Coronary artery (tissue), 2 donors: ENCODE results near the gene RPAP2.

Experiments used
- DNase-seq: peaks from one replicate; pipeline ENCODE4 v3.0.0-alpha.2; 2017; ENCODE audit warnings: low spot score
- H3K27ac ChIP-seq, 2 donors: fragments of 200-600 bp; sonication (generic); one replicate each; pipeline ENCODE4 v1.5.1; 2016 to 2019
- H3K4me3 ChIP-seq: fragments of 200-600 bp; sonication (generic); 2 replicates; pipeline ENCODE4 v1.5.1; 2016; ENCODE audit warnings: mild to moderate bottlenecking, moderate library complexity
- TF ChIP-seq, protein P1 (sequence below): fragments of 200-600 bp; sonication (generic); IDR thresholded peaks from one replicate; pipeline ENCODE4 v1.5.1; 2019; ENCODE audit warnings: antibody characterized with exemption

The RPAP2 gene

GRCh38 chr1:92446546-92446945 lies 147.7 kb downstream of the RPAP2 start:
- Histone ChIP-seq H3K27ac (no peak overlapping the region), H3K4me3 (no peak overlapping the region)
- no peak for DNase-seq
- TF ChIP-seq, protein P1, sequence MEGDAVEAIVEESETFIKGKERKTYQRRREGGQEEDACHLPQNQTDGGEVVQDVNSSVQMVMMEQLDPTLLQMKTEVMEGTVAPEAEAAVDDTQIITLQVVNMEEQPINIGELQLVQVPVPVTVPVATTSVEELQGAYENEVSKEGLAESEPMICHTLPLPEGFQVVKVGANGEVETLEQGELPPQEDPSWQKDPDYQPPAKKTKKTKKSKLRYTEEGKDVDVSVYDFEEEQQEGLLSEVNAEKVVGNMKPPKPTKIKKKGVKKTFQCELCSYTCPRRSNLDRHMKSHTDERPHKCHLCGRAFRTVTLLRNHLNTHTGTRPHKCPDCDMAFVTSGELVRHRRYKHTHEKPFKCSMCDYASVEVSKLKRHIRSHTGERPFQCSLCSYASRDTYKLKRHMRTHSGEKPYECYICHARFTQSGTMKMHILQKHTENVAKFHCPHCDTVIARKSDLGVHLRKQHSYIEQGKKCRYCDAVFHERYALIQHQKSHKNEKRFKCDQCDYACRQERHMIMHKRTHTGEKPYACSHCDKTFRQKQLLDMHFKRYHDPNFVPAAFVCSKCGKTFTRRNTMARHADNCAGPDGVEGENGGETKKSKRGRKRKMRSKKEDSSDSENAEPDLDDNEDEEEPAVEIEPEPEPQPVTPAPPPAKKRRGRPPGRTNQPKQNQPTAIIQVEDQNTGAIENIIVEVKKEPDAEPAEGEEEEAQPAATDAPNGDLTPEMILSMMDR, result no peak

DNA sequence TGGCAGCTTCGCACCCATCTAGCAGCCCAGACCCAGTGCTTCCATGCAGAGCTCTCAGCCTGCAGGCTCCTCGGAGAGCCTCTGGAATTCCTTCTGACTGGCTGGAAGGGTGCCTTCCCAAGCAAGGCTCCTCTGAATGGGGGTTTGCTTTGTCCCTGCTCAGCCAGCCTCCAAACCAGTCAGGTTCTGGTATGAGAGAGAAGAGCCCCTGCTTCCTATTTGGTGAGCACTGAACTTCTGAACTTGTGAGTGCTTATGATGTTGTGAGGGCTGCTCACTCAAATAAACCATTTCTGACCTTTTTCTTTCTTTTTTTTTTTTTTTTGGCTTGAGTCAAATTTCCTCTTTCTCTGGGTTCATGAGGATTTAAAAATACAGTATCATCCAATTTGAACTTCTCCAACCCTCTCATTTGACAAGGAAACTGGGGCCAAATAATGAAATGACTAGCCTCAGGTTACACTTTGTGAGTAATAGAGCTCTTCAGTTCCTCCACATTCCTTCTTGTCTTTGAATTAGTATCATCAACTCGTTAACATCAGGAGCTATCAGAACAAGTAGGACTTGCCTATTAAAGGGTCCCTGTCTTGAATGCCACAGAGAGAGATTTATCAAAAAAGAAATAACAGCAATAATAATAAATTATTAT lies 148.3 kb downstream of the RPAP2 start:
- Histone ChIP-seq H3K4me3 (no peak overlapping the region), H3K27ac (no peak overlapping the region)
- no peak for DNase-seq
- TF ChIP-seq, protein P1, result no peak

GRCh38 chr1:92447976-92448375 lies 149.1 kb downstream of the RPAP2 start:
- Histone ChIP-seq H3K4me3 (no peak overlapping the region), H3K27ac (no peak overlapping the region)
- DNase-seq, result no peak
- TF ChIP-seq, protein P1, result no peak
